Liver (tissue), 9 donors: Measurements from ENCODE around the gene IPPK. TPM values are rescaled to one million over a fixed set of nuclear protein-coding genes. Genes with fewer than 3 reads are reported as not detected.
A peak's percentile ranks its signal among the peaks of the same experiment; 100 is the strongest.

Experiments
- DNase-seq: peaks from one replicate; pipeline ENCODE4 v3.0.0-alpha.2; 2017; ENCODE audit warnings: low spot score
- H3K27ac ChIP-seq, 2 donors: one replicate each; pipeline ENCODE4 v1.7.0; 2013; ENCODE audit warnings: inconsistent platforms in 2 of 2, low read length in 2 of 2, control low read depth in 1 of 2, low read depth in 1 of 2, mild to moderate bottlenecking in 1 of 2
- H3K27me3 ChIP-seq, 4 donors: one replicate each; pipeline versions ENCODE4 v1.6.1 to v1.7.0; 2013; ENCODE audit warnings: low read length in 3 of 4, inconsistent platforms in 1 of 4, mild to moderate bottlenecking in 1 of 4, moderate library complexity in 1 of 4; ENCODE audit not compliant: control insufficient read depth in 4 of 4, insufficient read depth in 4 of 4
- H3K36me3 ChIP-seq, 4 donors: one replicate each; pipeline versions ENCODE4 v1.6.1 to v1.7.0; 2013; ENCODE audit warnings: low read length in 3 of 4, mild to moderate bottlenecking in 3 of 4, low read depth in 1 of 4, moderate library complexity in 1 of 4; ENCODE audit not compliant: control insufficient read depth in 4 of 4, insufficient read depth in 3 of 4
- H3K4me1 ChIP-seq, 4 donors: one replicate each; pipeline versions ENCODE4 v1.6.1 to v1.7.0; 2013; ENCODE audit warnings: low read length in 3 of 4, mild to moderate bottlenecking in 3 of 4, moderate library complexity in 1 of 4; ENCODE audit not compliant: control insufficient read depth in 4 of 4, insufficient read depth in 4 of 4
- H3K4me3 ChIP-seq, 3 donors: one replicate each; pipeline versions ENCODE4 v1.6.1 to v1.7.0; 2013; ENCODE audit warnings: low read length in 3 of 3, control low read depth in 1 of 3, low read depth in 1 of 3, mild to moderate bottlenecking in 1 of 3
- H3K9ac ChIP-seq, 2 donors: one replicate each; pipeline ENCODE4 v1.7.0; 2013; ENCODE audit warnings: low read length in 2 of 2, mild to moderate bottlenecking in 2 of 2, moderate library complexity in 2 of 2, control low read depth in 1 of 2, low read depth in 1 of 2
- H3K9me3 ChIP-seq, 4 donors: one replicate each; pipeline versions ENCODE4 v1.6.1 to v1.7.0; 2013; ENCODE audit warnings: low read length in 3 of 4; ENCODE audit not compliant: control insufficient read depth in 4 of 4
- ATF3 ChIP-seq: IDR thresholded peaks from 2 replicates; pipeline ENCODE4 v1.6.1; 2016; ENCODE audit warnings: antibody characterized with exemption
- CTCF ChIP-seq: fragments of 150-350 bp; IDR thresholded peaks from 2 replicates; pipeline ENCODE4 v1.5.1; 2017; ENCODE audit warnings: improper control_type of control experiment, low read depth, low read length; ENCODE audit not compliant: missing input control
- EGR1 ChIP-seq, 2 donors: IDR thresholded peaks; 2 replicates each; pipeline ENCODE4 v1.6.1; 2016 to 2018; ENCODE audit warnings: antibody characterized with exemption in 2 of 2, low read depth in 2 of 2
- FOXA1 ChIP-seq: IDR thresholded peaks from 2 replicates; pipeline ENCODE4 v1.6.1; 2016; ENCODE audit warnings: antibody characterized with exemption
- FOXA2 ChIP-seq: IDR thresholded peaks from 2 replicates; pipeline ENCODE4 v1.6.1; 2016; ENCODE audit warnings: antibody characterized with exemption
- GABPA ChIP-seq, 2 donors: IDR thresholded peaks in 1 of 2; conservative IDR thresholded peaks in 1 of 2; 2 replicates each; pipeline ENCODE4 v1.6.1; 2016; ENCODE audit warnings: antibody characterized with exemption in 2 of 2, mild to moderate bottlenecking in 1 of 2, moderate library complexity in 1 of 2
- HNF4A ChIP-seq, 2 donors: conservative IDR thresholded peaks; 2 replicates each; pipeline ENCODE4 v1.6.1; 2016; ENCODE audit warnings: antibody characterized with exemption in 2 of 2, mild to moderate bottlenecking in 2 of 2
- HNF4G ChIP-seq: IDR thresholded peaks from 2 replicates; pipeline ENCODE4 v1.6.1; 2016; ENCODE audit warnings: antibody characterized with exemption
- JUND ChIP-seq, 2 donors: IDR thresholded peaks; 2 replicates each; pipeline ENCODE4 v1.6.1; 2016; ENCODE audit warnings: antibody characterized with exemption in 2 of 2
- MAX ChIP-seq: IDR thresholded peaks from 2 replicates; pipeline ENCODE4 v1.6.1; 2016; ENCODE audit warnings: antibody characterized with exemption
- NR2F2 ChIP-seq: IDR thresholded peaks from 2 replicates; pipeline ENCODE4 v1.6.1; 2016; ENCODE audit warnings: antibody characterized with exemption
- RAD21 ChIP-seq, 2 donors: IDR thresholded peaks; 2 replicates each; pipeline ENCODE4 v1.6.1; 2016; ENCODE audit warnings: antibody characterized with exemption in 2 of 2, mild to moderate bottlenecking in 2 of 2
- REST ChIP-seq: IDR thresholded peaks from 2 replicates; pipeline ENCODE4 v1.6.1; 2016; ENCODE audit warnings: antibody characterized with exemption, mild to moderate bottlenecking
- RXRA ChIP-seq, 2 donors: IDR thresholded peaks; 2 replicates each; pipeline ENCODE4 v1.6.1; 2017 to 2018; ENCODE audit warnings: antibody characterized with exemption in 2 of 2, mild to moderate bottlenecking in 1 of 2
- SP1 ChIP-seq: IDR thresholded peaks from 2 replicates; pipeline ENCODE4 v1.6.1; 2018; ENCODE audit warnings: antibody characterized with exemption, mild to moderate bottlenecking
- TAF1 ChIP-seq: conservative IDR thresholded peaks from 2 replicates; pipeline ENCODE4 v1.6.1; 2016; ENCODE audit warnings: antibody characterized with exemption, mild to moderate bottlenecking
- YY1 ChIP-seq: IDR thresholded peaks from 2 replicates; pipeline ENCODE4 v1.6.1; 2016; ENCODE audit warnings: antibody characterized with exemption, mild to moderate bottlenecking
- ZBTB33 ChIP-seq: IDR thresholded peaks from 2 replicates; pipeline ENCODE4 v1.6.1; 2016; ENCODE audit warnings: antibody characterized with exemption
- WGBS: extraction: QIAGEN DNeasy Blood & Tissue Kit; methylation state at CpG from one replicate; pipeline ENCODE4 v1.1.7; 2013; 5-methylcytosine and 5-hydroxymethylcytosine counted together
- polyA plus RNA-seq, 2 donors: library from polyadenylated mRNA; stranded (reverse) in 1 of 2; unstranded in 1 of 2; fragments of 200-250 nt in 1 of 2; fragments of >200 nt in 1 of 2; fragmentation: Nextera tagmentation in 1 of 2; extraction: Ambion mirVana in 1 of 2; gene quantifications; one replicate each; pipeline versions ENCODE4 v1.2.1 to v1.2.3, GENCODE V29; 2013 to 2015
- total RNA-seq, 2 donors: library from RNA; depleted of rRNA; stranded (reverse); fragments of >200 nt; gene quantifications; one replicate each; pipeline ENCODE4 v1.2.3, GENCODE V29; 2014
- donor health status: healthy.
- donor health status: healthy.
- donor health status: healthy.
- donor health status: healthy.
- donor health status: healthy.

IPPK gene
- total and polyA plus RNA-seq, 4 donors, result 2.1 to 5.9 (median 3.6) TPM

GRCh38 chr9:92635760-92636159 is 34.2 kb downstream of the IPPK start:
- DNase-seq, result no peak
- WGBS, result 92% methylated on average over 4 of the region's 4 CpGs
- Histone ChIP-seq H3K27me3 (no peaks in the 10 kb centered on the region), H3K9me3 (no peaks in the 10 kb centered on the region), H3K4me3 (no peak overlapping the region), H3K27ac (no peak overlapping the region), H3K36me3 (peaks cover 20 to 52% (median 34%) of the 10 kb centered on the region in 4 donors), H3K4me1 (peaks cover 0 to 6% (median 2%) of the 10 kb centered on the region in 4 donors), H3K9ac (no peak overlapping the region)
- TF ChIP-seq HNF4G (no peak), RAD21 (IDR thresholded peaks at IDR 0.05) (no peak), SP1 (no peak), GABPA (IDR thresholded peaks at IDR 0.05 in 1 of 2, conservative IDR thresholded peaks at IDR 0.05 in 1 of 2) (no peak), REST (no peak), ATF3 (no peak), NR2F2 (no peak), TAF1 (no peak), FOXA1 (no peak), YY1 (no peak), HNF4A (conservative IDR thresholded peaks at IDR 0.05) (no peak), EGR1 (IDR thresholded peaks at IDR 0.05; ENCODE audit: low read depth in 2 of 2) (no peak)

- no peak for TF ChIP-seq YY1
- TF ChIP-seq EGR1 (IDR thresholded peaks at IDR 0.05; ENCODE audit: low read depth in 2 of 2), result no peak
- TF ChIP-seq FOXA2, result no peak
- peak; percentile 97 to 99 for TF ChIP-seq RAD21 (IDR thresholded peaks at IDR 0.05)
- no peak for TF ChIP-seq JUND (IDR thresholded peaks at IDR 0.05)
- TF ChIP-seq FOXA1, result no peak
- TF ChIP-seq HNF4G, result no peak
- peak; percentile 94 for TF ChIP-seq CTCF
- no peak for TF ChIP-seq ATF3
- TF ChIP-seq HNF4A (conservative IDR thresholded peaks at IDR 0.05), result no peak
- no peak for TF ChIP-seq MAX
- TF ChIP-seq NR2F2, result peak; percentile 40
- TF ChIP-seq GABPA (IDR thresholded peaks at IDR 0.05 in 1 of 2, conservative IDR thresholded peaks at IDR 0.05 in 1 of 2), result no peak
- TF ChIP-seq TAF1, result no peak
- peak; percentile 24 to 59 for TF ChIP-seq RXRA (IDR thresholded peaks at IDR 0.05)
- no peak for TF ChIP-seq SP1
- no peak for TF ChIP-seq ZBTB33
- TF ChIP-seq REST, result no peak
- WGBS, result 68% methylated on average over 35 of the region's 35 CpGs
- Histone ChIP-seq H3K27me3 (no peaks in the 10 kb centered on the region), H3K27ac (no peak overlapping the region), H3K9ac (no peak overlapping the region), H3K36me3 (peaks cover 18 to 49% (median 30%) of the 10 kb centered on the region in 4 donors), H3K4me1 (peaks cover 0 to 6% (median 2%) of the 10 kb centered on the region in 4 donors), H3K9me3 (no peaks in the 10 kb centered on the region), H3K4me3 (no peak overlapping the region)
- peak; percentile 80 for DNase-seq
These were observed 35.0 kb downstream of the IPPK start for GRCh38 chr9:92634712-92635605.
